Mesenchymal stem cell (in vitro differentiated cells and primary cell): ENCODE results near the gene EVL.
"Not testable (repeated sequence)": the region's sequence is repeated elsewhere in the genome, so short reads cannot be mapped to it uniquely, and the experiment has no call there.

Source experiments
- DNase-seq: peaks from one replicate; pipeline ENCODE4 v3.0.0-alpha.2; 2013
- H2AFZ ChIP-seq: one replicate; pipeline ENCODE4 v1.6.1; 2013; ENCODE audit warnings: low read depth, mild to moderate bottlenecking, control low read depth, inconsistent platforms, low read length, moderate library complexity
- H2AK5ac ChIP-seq: 2 replicates; pipeline ENCODE4 v1.6.1; 2013; ENCODE audit warnings: low read length, moderate library complexity, mild to moderate bottlenecking, inconsistent platforms; ENCODE audit not compliant: severe bottlenecking
- H2BK120ac ChIP-seq: one replicate; pipeline ENCODE4 v1.6.1; 2013; ENCODE audit warnings: low read depth, mild to moderate bottlenecking, inconsistent platforms, low read length, moderate library complexity
- H2BK12ac ChIP-seq, 2 experiments: one replicate each; pipeline ENCODE4 v1.6.1; 2013; ENCODE audit warnings: inconsistent platforms in 2 of 2, low read length in 2 of 2, mild to moderate bottlenecking in 2 of 2, moderate library complexity in 2 of 2, control low read depth in 1 of 2
- H2BK15ac ChIP-seq: one replicate; pipeline ENCODE4 v1.6.1; 2013; ENCODE audit warnings: mild to moderate bottlenecking, low read depth, inconsistent platforms; ENCODE audit not compliant: poor library complexity, severe bottlenecking
- H2BK5ac ChIP-seq: 2 replicates; pipeline ENCODE4 v1.6.1; 2013; ENCODE audit warnings: low read depth, mild to moderate bottlenecking, low read length, control low read depth, inconsistent platforms; ENCODE audit not compliant: poor library complexity, severe bottlenecking
- H3K14ac ChIP-seq, 2 experiments: one replicate each; pipeline ENCODE4 v1.6.1; 2013; ENCODE audit warnings: inconsistent platforms in 2 of 2, low read length in 2 of 2, control low read depth in 1 of 2, mild to moderate bottlenecking in 1 of 2, moderate library complexity in 1 of 2
- H3K18ac ChIP-seq, 2 experiments: one replicate each; pipeline ENCODE4 v1.6.1; 2013; ENCODE audit warnings: inconsistent platforms in 2 of 2, low read length in 2 of 2, control low read depth in 1 of 2, low read depth in 1 of 2, mild to moderate bottlenecking in 1 of 2
- H3K23ac ChIP-seq, 2 experiments: one replicate each; pipeline ENCODE4 v1.6.1; 2013; ENCODE audit warnings: inconsistent platforms in 2 of 2, low read length in 2 of 2, mild to moderate bottlenecking in 2 of 2, moderate library complexity in 2 of 2, control low read depth in 1 of 2
- H3K27ac ChIP-seq: 2 replicates; pipeline ENCODE4 v1.5.1; 2013; ENCODE audit warnings: mild to moderate bottlenecking, moderate library complexity, low read length, control low read depth, inconsistent platforms; ENCODE audit not compliant: poor library complexity, severe bottlenecking
- H3K27me3 ChIP-seq, 2 experiments: 2 replicates each; pipeline versions ENCODE4 v1.6.1 to v1.7.0; 2013; ENCODE audit warnings: low read length in 2 of 2, mild to moderate bottlenecking in 2 of 2, moderate library complexity in 2 of 2, control low read depth in 1 of 2, inconsistent platforms in 1 of 2; ENCODE audit not compliant: control insufficient read depth in 1 of 2, insufficient read depth in 1 of 2
- H3K36me3 ChIP-seq, 2 experiments: 2 replicates each; pipeline versions ENCODE4 v1.6.1 to v1.7.0; 2013; ENCODE audit warnings: low read length in 2 of 2, control low read depth in 1 of 2, inconsistent platforms in 1 of 2, low read depth in 1 of 2, mild to moderate bottlenecking in 1 of 2; ENCODE audit not compliant: insufficient read depth in 2 of 2, control insufficient read depth in 1 of 2
- H3K4ac ChIP-seq, 2 experiments: one replicate each; pipeline ENCODE4 v1.6.1; 2013; ENCODE audit warnings: inconsistent platforms in 2 of 2, low read length in 2 of 2, mild to moderate bottlenecking in 2 of 2, moderate library complexity in 2 of 2, control low read depth in 1 of 2, low read depth in 1 of 2
- H3K4me1 ChIP-seq: 2 replicates; pipeline ENCODE4 v1.6.1; 2013; ENCODE audit warnings: low read depth, low read length, control low read depth; ENCODE audit not compliant: control insufficient read depth, insufficient read depth
- H3K4me2 ChIP-seq: 2 replicates; pipeline ENCODE4 v1.6.1; 2013; ENCODE audit warnings: low read length, mild to moderate bottlenecking, inconsistent platforms; ENCODE audit not compliant: poor library complexity, severe bottlenecking
- H3K4me3 ChIP-seq, 2 experiments: 2 replicates each; pipeline versions ENCODE4 v1.5.1 to v1.7.0; 2013; ENCODE audit warnings: low read length in 2 of 2, mild to moderate bottlenecking in 2 of 2, control low read depth in 1 of 2, low read depth in 1 of 2; ENCODE audit not compliant: insufficient read depth in 1 of 2
- H3K79me1 ChIP-seq: replicated peaks from 2 replicates; pipeline ENCODE4 v1.6.1; 2013; ENCODE audit warnings: mild to moderate bottlenecking, control low read depth, low read length, inconsistent platforms; ENCODE audit not compliant: poor library complexity, severe bottlenecking
- H3K9ac ChIP-seq: 2 replicates; pipeline ENCODE4 v1.7.0; 2013; ENCODE audit warnings: mild to moderate bottlenecking, low read length, moderate library complexity
- H3K9me3 ChIP-seq: 2 replicates; pipeline ENCODE4 v1.7.0; 2013; ENCODE audit warnings: mild to moderate bottlenecking, low read length; ENCODE audit not compliant: control insufficient read depth
- H4K8ac ChIP-seq: one replicate; pipeline ENCODE4 v1.6.1; 2013; ENCODE audit warnings: inconsistent platforms, mild to moderate bottlenecking, low read length, moderate library complexity
- H4K91ac ChIP-seq: one replicate; pipeline ENCODE4 v1.6.1; 2013; ENCODE audit warnings: mild to moderate bottlenecking, low read length, inconsistent platforms
- WGBS: methylation state at CpG from one replicate; pipeline ENCODE4 v1.1.7; 2013; ENCODE audit warnings: mixed read lengths; 5-methylcytosine and 5-hydroxymethylcytosine counted together

The EVL gene

DNA sequence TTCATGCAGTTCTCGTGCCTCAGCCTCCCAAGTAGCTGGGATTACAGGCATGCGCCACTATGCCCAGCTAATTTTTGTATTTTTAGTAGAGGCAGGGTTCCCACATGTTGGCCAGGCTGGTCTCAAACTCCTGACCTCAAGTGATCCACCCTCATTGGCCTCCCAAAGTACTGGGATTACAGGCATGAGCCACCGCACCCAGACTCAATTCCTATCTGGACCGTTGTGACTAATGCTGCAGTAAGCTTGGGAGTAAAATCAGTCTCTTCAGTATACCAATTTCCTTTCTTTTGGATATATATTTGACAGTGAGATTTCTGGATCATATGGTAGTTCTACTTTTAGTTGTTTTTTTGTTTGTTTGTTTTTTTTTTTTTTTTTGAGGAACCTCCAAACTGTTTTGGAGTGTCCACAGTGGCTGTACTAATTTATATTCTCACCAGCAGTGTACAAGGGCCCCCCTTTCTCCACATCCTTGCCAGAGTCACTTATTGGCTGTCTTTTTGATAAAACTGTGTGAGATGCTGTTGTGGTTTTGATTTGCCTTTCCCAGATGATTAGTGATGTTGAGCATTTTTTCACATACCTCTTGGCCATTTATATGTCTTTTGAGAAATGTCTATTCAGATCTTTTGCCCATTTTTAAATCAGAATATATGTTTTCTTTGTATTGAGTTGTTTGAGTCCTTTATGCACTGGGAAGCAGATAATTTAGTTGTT lies 37.3 kb upstream of the EVL start:
- DNase-seq: no peak

DNA sequence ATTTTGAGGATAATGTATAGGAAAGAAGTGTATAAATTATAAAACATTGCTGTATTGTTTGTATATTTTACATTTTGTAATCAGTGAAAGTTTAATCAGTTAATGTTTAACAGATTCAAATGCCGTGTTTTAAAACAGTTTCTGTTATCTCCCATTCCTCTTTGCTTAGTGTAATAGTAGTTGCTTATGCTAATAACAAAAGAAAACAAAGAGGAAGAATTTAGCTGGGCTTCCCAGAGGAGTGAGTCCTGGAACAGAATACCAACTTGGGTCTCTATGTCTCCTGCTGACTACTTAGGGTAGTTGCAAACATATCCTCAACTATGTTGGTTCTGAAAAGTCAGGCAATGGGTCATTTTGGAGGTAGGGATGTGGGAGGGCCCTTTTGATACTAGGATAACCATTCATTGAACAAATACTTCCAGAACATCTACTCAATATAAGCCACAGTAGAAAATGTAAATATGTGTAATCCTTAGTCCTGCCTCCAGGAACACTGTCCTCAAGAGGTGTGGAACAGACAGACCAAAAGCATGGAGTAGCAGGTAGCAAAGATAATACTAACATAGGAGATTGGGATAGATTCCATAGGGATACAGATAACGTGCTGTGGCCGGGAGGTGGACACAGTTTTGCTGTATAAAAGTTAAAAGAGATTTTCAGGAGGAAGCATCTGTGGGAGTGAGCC lies 36.1 kb upstream of the EVL start:
- Histone ChIP-seq H3K14ac (peak overlapping the region in 1 of 2 experiments; percentile 62), H3K4me1 (peaks cover 17% of the 10 kb centered on the region), H2AK5ac (peak overlapping the region; percentile 96), H3K18ac (peak overlapping the region; percentile 74 to 81), H3K36me3 (no peaks in the 10 kb centered on the region), H3K79me1 (peaks cover 25% of the 10 kb centered on the region), H3K4me3 (no peak overlapping the region), H3K9ac (no peak overlapping the region), H3K27me3 (no peaks in the 10 kb centered on the region), H3K27ac (peak overlapping the region; percentile 28), H3K9me3 (no peaks in the 10 kb centered on the region), H2BK120ac (no peak overlapping the region), H2BK12ac (peak overlapping the region in 1 of 2 experiments; percentile 90), H4K8ac (no peak overlapping the region), H4K91ac (no peak overlapping the region), H3K23ac (no peak overlapping the region), H2BK5ac (no peak overlapping the region), H3K4ac (peak overlapping the region; percentile 52 to 79), H2AFZ (no peak overlapping the region), H2BK15ac (no peak overlapping the region), H3K4me2 (no peak overlapping the region)
- WGBS: 96% methylated on average over 2 of the region's 3 CpGs
- DNase-seq: no peak

More for the DNA sequence above, 37.3 kb upstream of the EVL start:
- H2AK5ac ChIP-seq: no peak overlapping the region
- no peak overlapping the region for H2AFZ ChIP-seq
- H2BK5ac ChIP-seq: no peak overlapping the region
- H3K4me2 ChIP-seq: no peak overlapping the region
- H3K18ac ChIP-seq: no peak overlapping the region
- peaks cover 19% of the 10 kb centered on the region for H3K4me1 ChIP-seq
- H4K8ac ChIP-seq: no peak overlapping the region
- no peak overlapping the region for H3K23ac ChIP-seq
- H3K4ac ChIP-seq: no peak overlapping the region
- no peak overlapping the region for H3K14ac ChIP-seq
- peaks cover 28% of the 10 kb centered on the region for H3K79me1 ChIP-seq
- WGBS: 100% methylated on average over 2 of the region's 4 CpGs
- no peak overlapping the region for H3K27ac ChIP-seq
- no peak overlapping the region for H2BK120ac ChIP-seq
- no peak overlapping the region for H2BK15ac ChIP-seq
- no peak overlapping the region for H4K91ac ChIP-seq
- H3K4me3 ChIP-seq: no peak overlapping the region
- H3K9ac ChIP-seq: no peak overlapping the region
- no peak overlapping the region for H2BK12ac ChIP-seq
- no peaks in the 10 kb centered on the region for H3K9me3 ChIP-seq
- no peaks in the 10 kb centered on the region for H3K27me3 ChIP-seq
- no peaks in the 10 kb centered on the region for H3K36me3 ChIP-seq

DNA sequence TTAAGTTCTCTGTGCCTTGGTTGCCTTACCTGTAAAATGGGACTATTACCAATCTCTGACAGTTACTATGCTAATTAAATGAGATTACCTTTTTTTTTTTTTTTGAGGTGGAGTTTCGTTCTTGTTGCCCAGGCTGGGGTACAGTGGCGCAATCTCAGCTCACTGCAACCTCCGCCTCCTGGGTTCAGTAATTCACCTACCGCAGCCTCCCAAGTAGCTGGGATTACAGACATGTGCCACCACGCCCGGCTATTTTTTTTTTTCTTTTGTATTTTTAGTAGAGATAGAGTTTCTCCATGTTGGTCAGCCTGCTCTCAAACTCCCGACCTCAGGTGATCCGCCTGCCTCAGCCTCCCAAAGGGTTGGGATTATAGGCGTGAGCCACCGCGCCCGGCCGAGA lies 35.2 kb upstream of the EVL start:
- Histone ChIP-seq H3K4ac (peak overlapping the region in 1 of 2 experiments; percentile 52), H3K27ac (peak overlapping the region; percentile 100), H3K4me1 (peaks cover 17% of the 10 kb centered on the region), H2BK5ac (peak overlapping the region; percentile 36), H3K79me1 (peaks cover 16% of the 10 kb centered on the region), H2BK12ac (peak overlapping the region in 1 of 2 experiments; percentile 90), H3K9ac (peak overlapping the region; percentile 39), H3K18ac (peak overlapping the region in 1 of 2 experiments; percentile 50)
- not testable (repeated sequence) for H4K8ac ChIP-seq, DNase-seq, H3K23ac ChIP-seq, H2AFZ ChIP-seq, H2AK5ac ChIP-seq, H3K4me3 ChIP-seq, H3K36me3 ChIP-seq, H3K27me3 ChIP-seq, H3K9me3 ChIP-seq, H2BK15ac ChIP-seq, H3K14ac ChIP-seq, H2BK120ac ChIP-seq, H4K91ac ChIP-seq, H3K4me2 ChIP-seq
- 94% methylated on average over 6 of the region's 13 CpGs for WGBS

DNA sequence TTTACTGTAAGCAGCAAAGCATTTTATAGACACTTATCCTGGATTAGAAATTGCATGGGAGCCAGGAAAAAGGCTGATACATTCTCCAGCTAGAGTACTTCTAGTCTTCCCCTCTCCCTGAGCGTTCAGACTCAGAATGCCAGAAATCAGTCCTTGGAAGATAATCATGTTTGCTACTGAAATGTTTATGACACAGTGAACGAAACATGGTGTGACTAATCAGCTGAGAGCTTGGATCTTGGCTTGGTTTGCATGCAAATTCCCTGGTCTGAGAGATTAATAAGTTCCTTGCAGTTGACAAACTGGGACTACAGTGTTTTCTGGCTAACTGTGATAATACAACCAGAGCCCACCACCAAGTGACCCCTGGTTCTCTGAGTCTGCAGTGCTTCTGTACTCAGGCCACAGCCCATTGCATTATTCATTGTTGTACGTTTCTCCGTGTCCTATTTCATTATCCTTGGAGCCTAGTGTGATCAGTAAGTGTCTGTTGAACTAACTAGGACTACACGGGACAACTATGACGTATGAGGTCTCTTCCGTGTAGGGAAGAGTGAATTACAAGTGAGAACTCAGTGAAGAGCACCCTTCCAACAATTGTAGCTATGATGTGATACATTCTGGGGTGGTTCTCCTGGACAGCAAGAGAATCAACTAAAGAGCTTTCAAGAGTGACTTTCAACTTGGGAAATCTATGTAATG lies 34.6 kb upstream of the EVL start:
- Histone ChIP-seq H3K27ac (peak overlapping the region; percentile 100), H3K9me3 (no peaks in the 10 kb centered on the region), H3K14ac (peak overlapping the region in 1 of 2 experiments; percentile 70), H2AFZ (no peak overlapping the region), H3K79me1 (peaks cover 16% of the 10 kb centered on the region), H2BK12ac (peak overlapping the region; percentile 72 to 89), H4K91ac (peak overlapping the region; percentile 82), H2BK15ac (no peak overlapping the region), H3K18ac (peak overlapping the region; percentile 54 to 80), H3K23ac (peak overlapping the region in 1 of 2 experiments; percentile 40), H2BK5ac (peak overlapping the region; percentile 67), H3K36me3 (no peaks in the 10 kb centered on the region), H3K4ac (peak overlapping the region; percentile 84 to 92), H3K4me2 (no peak overlapping the region), H2BK120ac (no peak overlapping the region), H3K4me1 (peaks cover 14% of the 10 kb centered on the region), H2AK5ac (peak overlapping the region; percentile 98), H3K9ac (peak overlapping the region; percentile 39), H4K8ac (peak overlapping the region; percentile 19), H3K4me3 (peak overlapping the region in 1 of 2 experiments; percentile 24), H3K27me3 (no peaks in the 10 kb centered on the region)
- peak; percentile 97 for DNase-seq
- WGBS: 44% methylated on average over 7 of the region's 7 CpGs
